HEK293 (cell line): ENCODE results near the gene CACTIN.

Source experiments
- MZF1 ChIP-seq: fragments of 450-650 bp; formaldehyde crosslinking; IDR thresholded peaks from 2 replicates; pipeline ENCODE4 v1.5.1; 2017; ENCODE audit warnings: missing biosample characterization, missing genetic modification characterization, borderline replicate concordance
- REPIN1 ChIP-seq: fragments of 450-650 bp; formaldehyde crosslinking; IDR thresholded peaks from 2 replicates; pipeline ENCODE4 v1.5.1; 2017; ENCODE audit warnings: missing biosample characterization, missing genetic modification characterization, low read depth
- ZBTB44 ChIP-seq: fragments of 450-650 bp; IDR thresholded peaks from 2 replicates; pipeline ENCODE4 v1.5.1; 2018; ENCODE audit warnings: missing biosample characterization, mild to moderate bottlenecking, missing genetic modification characterization
- ZNF146 ChIP-seq: fragments of 450-650 bp; formaldehyde crosslinking; IDR thresholded peaks from 2 replicates; pipeline ENCODE4 v1.5.1; 2016; ENCODE audit warnings: missing biosample characterization, missing genetic modification characterization
- ZNF19 ChIP-seq: fragments of 450-650 bp; formaldehyde crosslinking; IDR thresholded peaks from 2 replicates; pipeline ENCODE4; 2016; ENCODE audit warnings: missing biosample characterization, missing genetic modification characterization, low read depth
- ZNF274 ChIP-seq, 2 experiments: fragments of 200-500 bp in 1 of 2; fragments of 450-650 bp in 1 of 2; sonication (Bioruptor generic) in 1 of 2; formaldehyde crosslinking in 1 of 2; IDR thresholded peaks; 2 replicates each; pipeline versions ENCODE4 v1.5.1 to v1.6.1; 2014 to 2016; ENCODE audit warnings: borderline replicate concordance in 1 of 2, inconsistent platforms in 1 of 2, low read length in 1 of 2, missing biosample characterization in 1 of 2, missing genetic modification characterization in 1 of 2
- ZSCAN18 ChIP-seq: fragments of 450-650 bp; formaldehyde crosslinking; IDR thresholded peaks from 2 replicates; pipeline ENCODE4 v1.5.1; 2016; ENCODE audit warnings: missing biosample characterization, missing genetic modification characterization
- TF ChIP-seq, protein P1 (sequence below): fragments of 450-650 bp; formaldehyde crosslinking; IDR thresholded peaks from 2 replicates; pipeline ENCODE4 v1.5.1; 2016; ENCODE audit warnings: missing biosample characterization, missing genetic modification characterization
- TF ChIP-seq, protein P2 (sequence below): fragments of 450-650 bp; formaldehyde crosslinking; IDR thresholded peaks from 2 replicates; pipeline ENCODE4 v1.5.1; 2016; ENCODE audit warnings: missing biosample characterization, missing genetic modification characterization

DNA sequence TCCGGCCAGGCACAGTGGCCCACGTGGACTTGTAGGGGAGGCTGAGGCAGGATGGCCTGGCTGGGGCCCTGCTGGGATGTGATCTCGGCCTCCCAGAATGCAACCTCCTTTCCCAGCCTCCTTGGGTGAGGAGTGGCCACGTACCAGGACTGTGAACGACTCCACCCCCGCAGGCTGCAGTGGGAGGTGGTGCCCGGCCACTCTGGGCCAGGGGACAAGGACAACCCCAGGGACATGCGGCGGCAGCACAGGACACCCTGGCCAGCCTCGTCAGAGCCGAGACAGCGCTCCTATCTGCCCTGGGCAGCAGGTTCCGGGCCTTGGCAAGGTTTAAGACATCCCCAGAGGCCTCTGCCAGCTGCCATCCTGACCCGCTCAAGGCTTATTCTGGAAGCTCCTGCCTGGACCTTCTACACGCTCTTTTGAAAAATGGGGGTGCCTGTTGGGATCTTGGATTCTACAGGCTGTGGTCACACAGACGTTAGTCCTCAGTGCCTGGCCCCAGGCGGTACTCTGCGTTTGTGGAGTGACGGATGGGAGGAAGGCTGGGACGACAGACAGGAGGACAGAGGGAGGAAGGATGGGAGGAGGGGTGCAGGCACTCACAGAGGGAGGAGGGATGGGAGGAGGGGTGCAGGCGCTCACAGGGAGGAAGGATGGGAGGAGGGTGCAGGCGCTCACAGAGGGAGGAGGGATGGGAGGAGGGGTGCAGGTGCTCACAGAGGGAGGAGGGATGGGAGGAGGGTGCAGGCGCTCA lies 19.9 kb upstream of the CACTIN start:
- TF ChIP-seq, protein P1, sequence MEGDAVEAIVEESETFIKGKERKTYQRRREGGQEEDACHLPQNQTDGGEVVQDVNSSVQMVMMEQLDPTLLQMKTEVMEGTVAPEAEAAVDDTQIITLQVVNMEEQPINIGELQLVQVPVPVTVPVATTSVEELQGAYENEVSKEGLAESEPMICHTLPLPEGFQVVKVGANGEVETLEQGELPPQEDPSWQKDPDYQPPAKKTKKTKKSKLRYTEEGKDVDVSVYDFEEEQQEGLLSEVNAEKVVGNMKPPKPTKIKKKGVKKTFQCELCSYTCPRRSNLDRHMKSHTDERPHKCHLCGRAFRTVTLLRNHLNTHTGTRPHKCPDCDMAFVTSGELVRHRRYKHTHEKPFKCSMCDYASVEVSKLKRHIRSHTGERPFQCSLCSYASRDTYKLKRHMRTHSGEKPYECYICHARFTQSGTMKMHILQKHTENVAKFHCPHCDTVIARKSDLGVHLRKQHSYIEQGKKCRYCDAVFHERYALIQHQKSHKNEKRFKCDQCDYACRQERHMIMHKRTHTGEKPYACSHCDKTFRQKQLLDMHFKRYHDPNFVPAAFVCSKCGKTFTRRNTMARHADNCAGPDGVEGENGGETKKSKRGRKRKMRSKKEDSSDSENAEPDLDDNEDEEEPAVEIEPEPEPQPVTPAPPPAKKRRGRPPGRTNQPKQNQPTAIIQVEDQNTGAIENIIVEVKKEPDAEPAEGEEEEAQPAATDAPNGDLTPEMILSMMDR = no peak
- no peak for TF ChIP-seq ZBTB44 (tag by site-specific recombination)
- no peak for TF ChIP-seq MZF1 (tag by site-specific recombination)
- TF ChIP-seq ZNF146 (tag by site-specific recombination) = no peak
- TF ChIP-seq REPIN1 (tag by site-specific recombination) = no peak
- TF ChIP-seq ZNF19 (tag by site-specific recombination) = no peak
- no peak for TF ChIP-seq ZSCAN18 (tag by site-specific recombination)
- TF ChIP-seq ZNF274 (IDR thresholded peaks at IDR 0.05; ENCODE audit: low read length) = no peak
- no peak for TF ChIP-seq ZNF274 (tag by site-specific recombination; IDR thresholded peaks at IDR 0.05; ENCODE audit: borderline replicate concordance)
- TF ChIP-seq, protein P2, sequence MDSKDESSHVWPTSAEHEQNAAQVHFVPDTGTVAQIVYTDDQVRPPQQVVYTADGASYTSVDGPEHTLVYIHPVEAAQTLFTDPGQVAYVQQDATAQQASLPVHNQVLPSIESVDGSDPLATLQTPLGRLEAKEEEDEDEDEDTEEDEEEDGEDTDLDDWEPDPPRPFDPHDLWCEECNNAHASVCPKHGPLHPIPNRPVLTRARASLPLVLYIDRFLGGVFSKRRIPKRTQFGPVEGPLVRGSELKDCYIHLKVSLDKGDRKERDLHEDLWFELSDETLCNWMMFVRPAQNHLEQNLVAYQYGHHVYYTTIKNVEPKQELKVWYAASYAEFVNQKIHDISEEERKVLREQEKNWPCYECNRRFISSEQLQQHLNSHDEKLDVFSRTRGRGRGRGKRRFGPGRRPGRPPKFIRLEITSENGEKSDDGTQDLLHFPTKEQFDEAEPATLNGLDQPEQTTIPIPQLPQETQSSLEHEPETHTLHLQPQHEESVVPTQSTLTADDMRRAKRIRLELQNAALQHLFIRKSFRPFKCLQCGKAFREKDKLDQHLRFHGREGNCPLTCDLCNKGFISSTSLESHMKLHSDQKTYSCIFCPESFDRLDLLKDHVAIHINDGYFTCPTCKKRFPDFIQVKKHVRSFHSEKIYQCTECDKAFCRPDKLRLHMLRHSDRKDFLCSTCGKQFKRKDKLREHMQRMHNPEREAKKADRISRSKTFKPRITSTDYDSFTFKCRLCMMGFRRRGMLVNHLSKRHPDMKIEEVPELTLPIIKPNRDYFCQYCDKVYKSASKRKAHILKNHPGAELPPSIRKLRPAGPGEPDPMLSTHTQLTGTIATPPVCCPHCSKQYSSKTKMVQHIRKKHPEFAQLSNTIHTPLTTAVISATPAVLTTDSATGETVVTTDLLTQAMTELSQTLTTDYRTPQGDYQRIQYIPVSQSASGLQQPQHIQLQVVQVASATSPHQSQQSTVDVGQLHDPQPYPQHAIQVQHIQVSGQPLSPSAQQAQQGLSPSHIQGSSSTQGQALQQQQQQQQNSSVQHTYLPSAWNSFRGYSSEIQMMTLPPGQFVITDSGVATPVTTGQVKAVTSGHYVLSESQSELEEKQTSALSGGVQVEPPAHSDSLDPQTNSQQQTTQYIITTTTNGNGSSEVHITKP = no peak
